HG03196 (cell line): Measurements from ENCODE around the gene LINGO4.
"Not testable (repeated sequence)": the region's sequence is repeated elsewhere in the genome, so short reads cannot be mapped to it uniquely, and the experiment has no call there.

Experiments
- ATAC-seq: cut with Tn5 transposase; IDR thresholded peaks from one replicate; pipeline ENCODE4 v1.9.1; 2021; ENCODE audit not compliant: unreplicated experiment

LINGO4 gene

GRCh38 chr1:151783796-151784195 lies 21.4 kb downstream of the LINGO4 start:
- ATAC-seq: no peak

- no peak for ATAC-seq
These were observed 22.5 kb downstream of the LINGO4 start for GRCh38 chr1:151782741-151783140.

GRCh38 chr1:151782026-151782425 lies 23.2 kb downstream of the LINGO4 start:
- ATAC-seq: not testable (repeated sequence)

GRCh38 chr1:151780736-151781135 lies 24.5 kb downstream of the LINGO4 start:
- ATAC-seq: not testable (repeated sequence)

- no peak for ATAC-seq
These were observed 25.4 kb downstream of the LINGO4 start for GRCh38 chr1:151779852-151780251.

GRCh38 chr1:151777317-151777716 lies 27.9 kb downstream of the LINGO4 start:
- ATAC-seq: no peak

GRCh38 chr1:151776665-151777062 lies 28.6 kb downstream of the LINGO4 start:
- no peak for ATAC-seq

- ATAC-seq: no peak
These were observed 29.1 kb downstream of the LINGO4 start for GRCh38 chr1:151775894-151776664.

GRCh38 chr1:151774256-151774922 lies 30.8 kb downstream of the LINGO4 start:
- no peak for ATAC-seq

- ATAC-seq: no peak
These were observed 31.5 kb downstream of the LINGO4 start for GRCh38 chr1:151773702-151774101.

GRCh38 chr1:151769270-151769669 lies 35.9 kb downstream of the LINGO4 start:
- not testable (repeated sequence) for ATAC-seq

- not testable (repeated sequence) for ATAC-seq
These were observed 36.7 kb downstream of the LINGO4 start for GRCh38 chr1:151768351-151769066.

- ATAC-seq: no peak
These were observed 41.2 kb downstream of the LINGO4 start for GRCh38 chr1:151763990-151764389.

GRCh38 chr1:151762941-151763921 lies 42.0 kb downstream of the LINGO4 start, which contains the start of gene MRPL9:
TSS of gene MRPL9 (minus strand) at chr1:151763496. CDS start at chr1:151763479, 17 bp downstream.
- ATAC-seq: peak; percentile 95

GRCh38 chr1:151760597-151761385 lies 44.4 kb downstream of the LINGO4 start:
- ATAC-seq: no peak

- ATAC-seq: no peak
These were observed 46.0 kb downstream of the LINGO4 start for GRCh38 chr1:151759241-151759640.

- ATAC-seq: no peak
These were observed 48.9 kb downstream of the LINGO4 start for GRCh38 chr1:151756291-151756690.
